GM12892 (cell line): Measurements from ENCODE around the gene HOXA3.

Experiments
- POLR2A ChIP-seq: IDR thresholded peaks from 2 replicates; pipeline ENCODE4 v1.6.1; 2011; ENCODE audit warnings: low read depth, low read length, control low read depth
- POLR2AphosphoS5 ChIP-seq: IDR thresholded peaks from 2 replicates; pipeline ENCODE4 v1.6.1; 2011; ENCODE audit warnings: low read depth, low read length, control low read depth

DNA sequence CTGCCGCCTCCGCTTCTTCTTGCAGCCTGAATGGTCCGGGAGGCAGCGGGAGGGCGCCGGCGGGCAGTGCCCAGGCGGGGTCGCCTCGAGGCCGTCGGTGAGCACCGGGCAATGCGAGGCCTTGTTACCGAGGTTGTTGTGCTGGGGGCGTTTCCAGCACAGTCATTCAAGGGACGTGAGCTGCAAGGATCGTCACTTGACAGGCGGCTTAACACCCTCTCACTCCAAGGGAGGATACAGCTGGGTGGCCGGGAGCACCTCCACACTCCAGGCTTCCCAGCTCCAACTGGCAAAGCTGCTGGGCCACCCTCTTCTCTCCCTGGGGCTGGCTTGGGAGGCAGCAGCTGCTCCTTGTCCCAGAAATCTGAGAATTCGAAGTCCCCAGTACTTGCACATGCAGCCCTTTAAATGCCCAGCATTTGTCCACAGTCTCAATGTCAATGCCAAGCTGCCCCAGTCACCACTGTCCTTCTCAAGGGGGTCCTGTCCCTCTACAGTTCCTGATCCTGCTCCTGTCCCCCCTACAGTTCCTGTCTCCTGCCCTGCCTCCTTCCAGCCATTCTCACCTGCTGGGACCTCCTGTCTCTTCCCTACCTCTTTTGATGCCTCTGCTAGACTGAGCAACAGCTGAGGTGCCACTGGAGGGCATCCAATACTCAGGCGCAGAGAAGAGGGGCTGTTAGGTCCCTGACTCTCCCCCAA is 37.1 kb upstream of the HOXA3 start:
- TF ChIP-seq POLR2A (no peak), POLR2AphosphoS5 (no peak)
